NCI-H1417 treated with DMSO at 0.1 percent for 48 hours (cell line): ENCODE measurements around the gene CAMTA1.
"Not testable (repeated sequence)": the region's sequence is repeated elsewhere in the genome, so short reads cannot be mapped to it uniquely, and the experiment has no call there.

Experiments
- DNase-seq: peaks from one replicate; lab custom pipeline; 2025; lab: John Stamatoyannopoulos, UW

The CAMTA1 gene

DNA sequence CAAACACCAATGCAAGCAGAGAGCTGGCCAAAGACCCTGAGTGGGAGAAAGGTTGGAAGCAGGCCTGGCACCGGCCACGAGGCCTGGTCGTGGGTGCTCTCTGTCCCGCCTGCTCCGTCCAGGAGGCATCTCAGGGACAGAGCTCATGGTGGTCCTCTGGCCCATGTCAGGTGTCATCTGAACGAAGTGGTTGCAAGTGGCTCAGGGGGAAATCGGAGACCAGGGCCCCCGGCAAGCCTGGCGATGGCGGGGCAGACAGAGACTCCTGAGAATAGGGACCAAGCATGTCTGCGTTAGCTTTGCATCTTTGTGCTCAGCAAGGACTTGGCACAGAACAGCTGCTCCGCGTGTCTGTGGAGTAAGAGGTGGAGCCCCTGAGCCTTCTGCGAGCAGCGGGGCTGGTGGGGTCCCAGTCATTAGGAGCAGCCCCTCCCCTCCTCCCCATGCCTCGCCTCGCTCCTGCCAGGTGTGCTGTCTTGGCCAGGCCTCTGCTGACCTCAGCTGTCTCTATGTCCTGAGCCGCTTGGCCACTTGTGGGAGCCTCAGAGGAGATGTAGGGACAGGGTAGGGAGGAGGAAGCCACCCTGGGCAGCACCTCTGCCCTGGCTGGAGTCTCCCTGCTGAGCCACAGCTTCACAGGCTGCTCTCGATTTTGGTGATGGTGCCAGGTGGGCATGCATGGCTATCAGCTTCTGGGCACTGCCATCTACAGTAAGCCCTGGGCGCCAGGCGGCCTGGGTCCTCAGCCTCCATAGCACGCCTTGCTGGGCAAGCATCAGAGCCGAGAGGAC is 622.9 kb downstream of the CAMTA1 start:
- no peak for DNase-seq

DNA sequence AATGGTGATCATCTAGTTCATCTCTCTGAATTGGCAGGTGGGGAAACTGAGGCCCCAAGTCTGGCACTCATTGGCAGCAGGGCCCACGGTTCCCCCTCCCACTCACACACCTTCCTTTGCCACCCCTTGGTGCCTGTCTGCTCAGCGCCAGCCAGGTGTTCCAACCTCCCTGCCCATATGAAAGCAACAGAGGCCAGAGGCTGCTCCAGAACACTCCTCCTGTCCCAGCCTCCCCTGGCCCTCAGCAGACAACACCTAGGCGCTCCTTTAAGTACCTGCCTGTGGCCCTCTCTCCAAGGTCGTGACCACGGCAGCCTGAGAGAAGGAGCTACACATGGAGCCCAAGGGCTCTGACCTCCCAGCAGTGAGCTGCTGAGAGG is 623.5 kb downstream of the CAMTA1 start:
- DNase-seq = no peak

DNA sequence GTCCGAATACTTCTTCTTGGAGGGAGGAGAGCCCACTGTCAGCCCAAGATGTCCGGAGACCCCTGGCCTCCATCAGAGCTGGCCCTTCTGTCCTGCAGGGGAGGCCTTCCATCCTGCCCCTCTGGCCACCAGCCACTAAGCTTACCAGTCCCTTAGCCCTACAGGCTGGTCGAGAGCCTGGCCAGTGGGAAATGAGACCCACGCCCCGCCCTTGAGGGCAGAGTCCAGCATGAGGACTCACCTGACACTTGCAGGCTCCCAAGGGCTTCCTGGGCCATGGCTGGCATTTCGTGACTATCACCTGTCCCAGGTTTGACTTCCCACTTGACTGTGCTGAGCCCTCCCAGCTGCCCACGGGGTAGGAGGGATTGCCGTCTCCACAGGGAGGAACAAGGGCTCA is 624.0 kb downstream of the CAMTA1 start:
- no peak for DNase-seq

DNA sequence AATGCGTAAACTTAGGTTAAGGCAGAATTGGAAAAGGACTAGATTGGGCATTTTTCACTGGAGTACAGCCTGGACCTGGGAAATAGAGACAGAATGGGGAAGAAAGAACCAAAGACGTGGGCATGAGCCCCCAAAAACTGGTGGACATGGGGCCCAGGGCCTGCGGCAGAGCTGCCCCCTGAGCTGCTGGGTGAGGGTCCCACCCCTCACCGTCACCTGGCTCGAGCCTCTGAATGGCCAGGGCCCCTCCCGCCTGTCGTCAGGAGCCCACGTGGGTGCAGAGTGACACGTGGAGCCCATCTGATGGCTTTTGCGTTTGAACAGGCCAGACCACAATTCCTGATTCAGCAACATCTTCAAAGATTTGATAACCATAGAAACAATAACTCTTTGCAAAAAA is 624.9 kb downstream of the CAMTA1 start:
- no peak for DNase-seq

DNA sequence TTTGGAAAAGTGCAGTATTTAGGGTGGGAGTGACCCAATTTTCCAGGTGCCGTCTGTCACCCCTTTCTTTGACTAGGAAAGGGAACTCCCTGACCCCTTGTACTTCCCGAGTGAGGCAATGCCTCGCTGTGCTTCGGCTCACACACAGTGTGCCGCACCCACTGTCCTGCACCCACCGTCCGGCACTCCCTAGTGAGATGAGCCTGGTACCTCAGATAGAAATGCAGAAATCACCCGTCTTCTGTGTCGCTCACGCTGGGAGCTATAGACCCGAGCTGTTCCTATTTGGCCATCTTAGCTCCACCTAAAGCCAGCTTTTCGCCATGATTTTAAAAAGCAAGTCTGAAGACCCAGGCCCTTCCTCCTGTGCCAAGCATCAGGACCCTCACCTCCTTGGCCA is 632.4 kb downstream of the CAMTA1 start:
- DNase-seq = not testable (repeated sequence)

DNA sequence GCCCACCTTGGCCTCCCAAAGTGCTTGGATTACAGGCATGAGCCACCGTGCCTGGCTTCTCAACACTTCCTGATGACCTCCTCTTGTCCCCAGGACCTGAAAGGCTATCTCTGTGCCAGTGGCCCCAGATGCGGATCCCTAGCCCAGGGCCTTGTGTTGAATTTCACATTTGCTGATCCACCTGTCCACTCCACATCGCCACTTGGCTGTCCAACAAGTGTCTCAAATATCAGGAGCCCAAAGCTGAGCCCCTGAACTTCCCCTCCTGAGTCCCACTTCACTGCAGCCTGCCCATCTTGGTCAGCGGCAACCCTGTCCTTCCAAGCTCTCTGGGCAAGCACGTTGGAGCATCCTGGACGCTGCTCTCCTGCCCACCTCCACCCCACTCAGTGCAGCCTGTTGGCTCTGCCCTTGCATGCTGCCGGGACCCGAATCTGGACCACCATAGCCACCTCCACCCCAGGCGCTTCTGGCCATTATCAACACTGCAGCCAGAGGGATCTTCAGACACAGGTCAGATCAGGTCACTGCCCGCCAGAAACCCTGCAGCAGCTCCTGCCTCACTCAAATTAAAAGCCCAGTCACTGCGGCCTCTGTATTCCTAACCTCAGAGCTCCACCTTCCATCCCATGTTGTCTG is 633.3 kb downstream of the CAMTA1 start:
- no peak for DNase-seq

DNA sequence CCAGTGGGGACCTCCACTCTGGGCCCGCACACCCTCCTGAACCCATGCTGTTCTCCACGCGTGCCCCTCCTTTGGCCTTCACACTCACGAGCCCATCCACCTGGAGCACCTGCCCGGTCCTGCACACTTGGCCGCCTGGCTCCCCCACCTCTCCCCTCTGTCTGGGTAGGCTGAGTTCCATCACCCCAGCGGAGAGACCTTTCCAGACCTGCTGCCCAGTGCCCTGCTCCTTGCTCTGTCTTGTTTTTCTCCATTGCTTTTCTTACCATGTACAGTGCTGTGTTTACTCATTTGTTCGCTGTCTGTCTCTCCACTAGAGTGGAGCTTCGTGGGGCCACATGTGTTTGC is 634.8 kb downstream of the CAMTA1 start:
- DNase-seq = no peak

DNA sequence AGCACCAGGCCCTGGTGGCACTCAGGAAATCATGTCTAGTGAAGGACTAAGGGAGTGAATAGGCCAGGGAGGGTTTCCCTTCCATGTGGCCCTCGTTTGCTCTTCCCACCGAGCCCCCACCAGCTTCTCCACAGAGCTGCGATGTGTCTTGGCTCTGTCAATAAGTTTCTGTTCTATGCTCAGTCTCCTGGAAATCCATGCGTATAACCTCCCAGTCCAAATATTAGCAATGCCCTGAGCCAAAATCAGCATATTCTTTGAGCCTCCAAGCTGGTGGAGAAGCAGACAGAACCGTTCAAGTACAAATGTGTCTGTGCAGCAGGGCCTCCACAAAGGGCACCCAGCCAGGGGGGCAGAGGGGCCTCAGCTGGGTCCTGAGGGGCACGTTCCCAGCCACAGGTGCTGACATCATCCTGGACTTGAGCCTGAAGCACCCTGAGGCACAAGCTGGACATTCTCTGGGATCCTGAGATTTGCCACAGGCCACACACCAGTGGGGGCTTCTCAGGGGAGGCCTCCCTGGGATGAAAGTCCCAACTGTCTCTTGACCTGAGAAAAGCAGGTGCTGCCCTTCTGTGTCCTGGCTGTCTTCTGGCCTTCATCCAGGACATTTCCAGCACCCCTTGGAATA is 635.3 kb downstream of the CAMTA1 start:
- no peak for DNase-seq

DNA sequence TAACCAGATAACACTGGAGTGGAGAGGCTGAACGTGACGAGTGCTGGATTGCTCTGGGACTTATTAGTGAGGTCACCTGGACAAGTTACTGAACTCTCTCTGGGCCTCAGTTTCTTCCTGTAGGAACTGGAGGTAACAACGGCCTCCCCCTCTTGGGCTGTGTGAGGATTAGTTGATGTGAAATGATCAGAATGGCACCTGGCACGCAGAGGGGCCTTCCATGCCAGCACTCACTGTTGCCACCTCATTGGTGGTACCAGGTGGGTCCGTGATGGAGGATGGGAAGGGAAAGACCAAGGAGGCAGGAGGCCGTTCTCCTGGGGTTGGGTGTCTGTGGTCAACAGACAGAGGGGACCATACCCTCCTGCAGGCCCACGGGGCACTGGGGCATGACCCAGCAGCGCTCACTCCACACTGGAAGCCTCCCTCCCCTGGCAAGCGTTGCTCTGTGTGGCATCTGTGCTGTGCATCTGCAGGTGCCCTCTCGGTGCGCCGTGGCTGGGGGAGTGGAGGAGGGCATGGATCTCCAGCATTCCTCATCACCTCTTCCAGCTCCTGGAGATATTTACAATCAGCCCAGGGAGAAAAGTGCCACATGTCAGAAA is 636.3 kb downstream of the CAMTA1 start:
- no peak for DNase-seq

DNA sequence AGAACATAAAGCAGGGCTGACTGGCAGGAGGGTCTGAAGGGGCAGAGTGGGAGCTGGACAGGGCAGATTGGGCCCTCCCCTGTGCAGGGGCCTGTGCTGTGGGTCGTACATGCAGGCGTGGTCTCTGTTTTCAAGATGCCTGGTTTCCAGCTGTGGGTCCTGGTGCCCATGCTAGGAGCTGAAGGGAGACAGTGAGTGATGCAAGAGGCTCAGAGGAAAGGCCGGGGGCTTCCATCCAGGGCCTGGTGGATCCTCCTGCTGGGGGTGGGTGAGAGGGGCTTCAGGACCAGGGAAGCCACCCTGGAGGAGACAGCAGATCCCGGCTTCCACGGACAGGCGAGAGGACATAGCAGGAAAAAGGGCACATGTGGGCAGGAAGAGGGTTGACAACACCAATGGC is 636.8 kb downstream of the CAMTA1 start:
- no peak for DNase-seq

DNA sequence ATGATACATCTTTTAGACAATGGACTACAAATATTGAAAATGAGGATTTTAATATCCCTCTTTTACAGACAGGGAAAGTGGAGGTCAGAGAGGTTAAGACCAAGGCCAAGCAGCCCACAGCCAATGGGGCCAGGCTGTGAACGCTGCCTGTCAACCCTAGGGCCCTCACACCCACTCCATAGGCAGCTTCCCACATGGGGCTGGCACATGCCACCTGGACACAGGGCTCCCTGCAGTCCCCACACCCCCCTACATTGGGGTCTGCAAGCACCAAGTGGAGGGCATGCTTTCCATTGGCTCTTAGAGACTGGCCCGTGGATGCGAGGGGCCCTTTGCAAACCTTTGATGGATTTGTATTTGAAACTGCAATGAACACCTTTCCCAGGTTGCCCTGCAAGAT is 637.3 kb downstream of the CAMTA1 start:
- DNase-seq = no peak

DNA sequence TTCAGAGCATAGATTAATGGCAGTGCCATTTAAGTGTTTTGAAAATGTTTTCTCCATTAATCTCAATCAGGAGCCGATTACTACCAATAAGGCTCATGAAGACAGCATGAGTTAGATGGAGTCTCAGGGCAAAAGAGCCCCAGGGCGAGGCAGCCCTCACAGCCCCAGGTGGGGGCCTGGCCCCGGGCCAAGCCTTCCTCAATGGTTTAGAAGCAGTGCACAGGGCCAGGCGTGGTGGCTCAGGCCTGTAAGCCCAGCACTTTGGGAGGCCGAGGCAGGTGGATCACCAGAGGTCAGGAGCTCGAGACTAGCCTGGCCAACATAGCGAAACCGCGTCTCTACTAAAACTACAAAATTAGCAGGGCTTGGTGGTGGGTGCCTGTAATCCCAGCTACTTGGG is 637.7 kb downstream of the CAMTA1 start:
- DNase-seq = no peak

DNA sequence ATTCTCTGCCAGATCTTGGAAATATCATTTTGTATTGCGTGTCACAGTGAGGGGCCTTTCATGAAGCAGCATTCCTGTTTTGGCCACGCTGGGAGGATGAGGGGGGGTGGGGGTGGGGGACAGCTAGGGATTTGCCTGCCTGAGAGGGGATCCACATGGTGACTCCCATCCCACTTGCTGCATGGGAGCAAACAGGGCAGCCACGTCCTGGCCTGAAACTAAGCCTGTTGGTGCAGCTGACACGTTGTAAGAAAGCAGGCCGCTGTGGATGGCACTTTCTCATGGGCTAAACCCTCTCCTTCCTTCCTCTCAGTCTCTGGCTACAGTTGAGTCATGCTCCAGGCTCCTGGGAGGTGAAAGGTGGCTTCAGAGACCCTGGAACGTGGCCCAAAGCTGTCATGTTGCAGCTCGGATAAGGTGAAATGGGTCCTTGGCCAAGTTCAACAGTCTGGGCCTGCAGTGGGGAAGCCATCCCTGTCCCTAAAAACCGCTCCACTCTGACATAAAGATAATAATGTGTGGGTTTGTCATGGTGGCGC is 639.2 kb downstream of the CAMTA1 start:
- DNase-seq = no peak

DNA sequence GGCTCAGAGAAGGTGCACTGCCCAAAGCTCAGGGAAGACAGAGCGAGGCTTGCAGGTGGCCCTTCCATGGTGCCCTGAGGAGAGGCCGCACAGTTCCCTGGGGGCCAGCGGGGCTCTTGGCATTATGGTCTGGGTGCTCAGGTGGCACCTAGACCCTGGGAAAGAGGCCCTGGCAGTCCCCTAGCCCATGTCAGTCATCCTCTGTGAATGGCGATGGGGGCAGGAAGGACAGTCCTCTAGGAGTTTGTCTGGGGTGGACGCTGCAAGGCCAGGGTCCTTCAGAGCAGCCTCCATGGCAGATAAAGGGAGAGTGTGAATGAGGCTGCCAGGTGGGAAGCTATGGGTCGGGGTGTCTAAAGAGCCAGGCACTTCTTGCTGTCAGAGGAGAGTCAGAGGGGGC is 640.0 kb downstream of the CAMTA1 start:
- no peak for DNase-seq

DNA sequence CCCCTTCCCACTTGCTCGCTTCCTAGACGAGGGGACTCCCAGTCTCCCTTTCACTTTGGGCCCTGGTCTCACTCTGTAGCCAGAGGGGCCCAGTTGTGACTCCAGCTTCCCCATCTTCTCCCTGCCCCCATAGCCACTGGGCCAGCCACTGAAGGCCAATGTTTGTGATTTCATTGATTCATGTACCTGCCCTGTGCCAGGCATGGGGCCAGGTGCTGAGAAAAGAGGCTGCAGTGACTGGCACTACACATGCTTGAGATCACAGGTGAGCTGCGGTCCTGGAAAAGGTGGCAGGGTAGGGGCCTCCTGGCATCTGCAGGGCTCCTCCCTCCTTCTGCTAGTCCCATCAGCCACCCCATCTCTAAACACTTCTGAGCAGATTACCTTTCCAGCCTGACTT is 640.5 kb downstream of the CAMTA1 start:
- no peak for DNase-seq

DNA sequence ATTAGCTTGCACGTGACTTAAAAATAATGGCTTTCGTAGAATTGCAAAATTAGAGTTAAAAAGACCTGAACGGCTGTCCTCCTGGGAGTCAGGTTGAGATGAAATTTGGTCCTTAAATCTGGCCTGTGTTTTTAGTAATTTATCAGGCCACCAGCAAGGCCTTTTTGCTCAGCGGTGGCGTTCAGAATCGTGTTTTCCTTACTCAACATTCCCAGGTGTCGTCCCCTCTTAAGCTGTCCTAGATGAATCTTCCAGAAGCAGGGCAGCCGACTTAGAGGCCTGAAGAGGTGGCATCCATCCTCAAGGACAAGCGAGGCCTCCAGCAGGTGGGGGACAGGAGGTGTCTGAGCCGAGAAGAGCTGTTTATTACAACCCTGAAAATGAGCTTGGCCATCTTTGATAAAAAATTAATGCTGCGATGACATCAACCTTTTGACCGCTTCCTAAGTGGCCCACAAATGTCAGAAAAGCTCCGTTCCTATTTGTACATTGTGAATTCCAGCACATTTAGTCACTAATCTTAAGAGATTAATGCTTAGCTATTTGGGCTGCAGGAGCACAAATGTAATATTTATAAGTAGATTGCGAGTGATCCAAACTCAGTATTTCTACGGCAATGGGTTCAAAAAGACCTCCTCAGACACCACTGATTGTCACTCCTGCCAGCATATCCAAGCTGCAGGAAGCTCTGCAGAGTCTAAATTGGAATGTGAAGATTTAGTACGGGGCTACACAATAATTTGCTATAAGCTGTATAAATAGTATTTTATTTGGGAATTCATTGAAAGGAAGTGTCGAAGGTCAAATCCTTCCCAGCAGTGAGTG is 641.7 kb downstream of the CAMTA1 start:
- no peak for DNase-seq

DNA sequence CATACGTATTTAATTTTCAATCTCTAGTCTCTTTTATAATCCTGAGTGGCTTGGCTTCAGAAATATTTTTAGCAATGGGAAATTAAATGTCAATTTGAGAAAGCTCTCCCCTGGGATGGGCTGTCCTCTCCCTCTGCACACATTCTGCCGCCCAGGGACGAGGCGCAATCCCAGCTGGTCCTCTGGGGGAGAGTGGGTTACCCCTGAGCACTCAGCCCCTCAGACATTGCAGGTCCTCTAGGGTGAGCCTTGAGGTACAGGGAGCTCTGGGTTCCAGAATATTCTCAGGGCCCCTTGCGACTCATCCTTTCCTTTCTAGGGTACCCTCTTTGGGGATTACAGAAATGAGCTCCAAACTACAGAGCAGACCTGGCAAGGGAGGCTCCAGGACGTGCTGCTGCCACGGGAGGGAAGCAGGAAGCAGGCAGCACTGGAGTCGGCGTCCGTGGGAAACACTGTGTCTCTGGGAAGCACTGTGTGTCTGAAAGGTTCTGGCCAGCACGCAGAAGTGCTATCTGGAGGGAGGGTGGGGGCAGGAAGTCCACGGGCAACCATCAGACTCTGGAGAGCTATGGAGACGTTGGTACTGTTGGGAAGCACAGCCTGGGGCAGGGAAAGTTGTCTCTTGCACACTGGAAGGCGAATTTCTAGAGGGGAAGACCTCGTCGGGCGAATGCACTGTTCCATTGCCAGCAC is 642.5 kb downstream of the CAMTA1 start:
- DNase-seq = no peak

DNA sequence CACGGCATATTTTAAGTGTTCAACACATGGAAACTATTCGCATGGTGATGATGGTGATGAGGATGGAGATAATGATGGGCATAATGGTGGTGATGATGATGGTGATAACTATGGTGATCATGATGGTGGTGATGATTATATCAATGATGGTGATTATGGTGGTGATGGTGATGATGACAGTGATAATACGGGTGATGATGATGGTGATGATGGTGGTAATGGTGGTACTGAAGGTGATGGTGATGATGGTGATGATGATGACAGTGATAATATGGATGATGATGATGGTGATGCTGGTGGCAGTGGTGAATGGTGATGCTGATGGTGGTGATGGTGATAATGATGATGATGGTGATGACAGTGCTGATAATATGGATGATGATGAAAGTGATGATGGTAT is 644.0 kb downstream of the CAMTA1 start:
- no peak for DNase-seq

DNA sequence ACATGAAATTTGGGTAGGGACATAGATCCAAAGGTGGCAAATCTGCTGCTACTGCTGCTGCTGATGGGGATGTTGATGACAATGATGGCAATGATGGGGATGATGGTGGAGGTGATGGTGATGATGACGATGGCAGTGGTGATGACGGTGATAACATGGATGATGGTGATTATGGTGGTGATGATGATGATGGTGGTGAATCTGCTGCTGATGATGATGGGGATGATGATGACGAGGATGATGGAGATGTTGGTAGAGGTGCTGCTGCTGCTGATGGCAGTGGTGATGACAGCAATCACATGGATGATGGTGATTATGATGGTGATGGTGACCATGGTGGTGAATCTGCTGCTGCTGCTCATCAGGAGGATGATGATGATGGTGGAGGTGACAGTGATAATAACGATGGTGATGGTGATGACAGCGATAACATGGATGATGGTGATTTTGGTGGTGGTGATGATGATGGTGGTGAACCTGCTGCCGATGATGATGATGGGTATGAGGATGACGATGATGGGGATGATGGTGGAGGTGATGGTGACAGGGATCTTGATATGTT is 644.9 kb downstream of the CAMTA1 start:
- DNase-seq = no peak

DNA sequence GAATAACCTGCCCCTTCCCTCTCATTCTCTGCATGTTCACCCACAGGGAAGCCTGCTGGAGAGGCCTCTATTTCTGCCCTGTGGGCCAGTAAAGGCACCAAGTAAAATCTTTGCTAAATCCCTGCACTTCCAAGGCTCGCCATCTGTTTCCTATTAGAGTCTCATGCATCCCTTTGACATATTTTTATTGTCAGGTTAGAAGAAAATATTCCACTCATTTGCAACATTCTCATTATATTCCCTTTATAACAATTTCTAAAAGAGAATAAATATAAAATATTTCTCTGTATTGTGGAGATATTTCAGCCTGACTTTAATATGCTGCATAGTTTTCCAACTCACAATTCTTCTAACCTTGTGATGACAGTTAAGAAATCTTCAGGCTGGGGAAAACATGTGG is 645.4 kb downstream of the CAMTA1 start:
- DNase-seq = no peak
